Neural cell (in vitro differentiated cells): ENCODE data around the gene ZAR1. TPM values are rescaled to one million over a fixed set of nuclear protein-coding genes. Genes with fewer than 3 reads are reported as not detected.
A peak's percentile ranks its signal among the peaks of the same experiment; 100 is the strongest.

Experiments used
- H2AFZ ChIP-seq: fragments of 200-600, 300-800 bp; sonication (generic), shearing (Covaris generic); 2 replicates; pipeline ENCODE4 v1.6.0; 2014; ENCODE audit warnings: low read depth, mild to moderate bottlenecking, antibody characterized with exemption, low read length, moderate library complexity
- H3F3A ChIP-seq: fragments of 200-600 bp; shearing (Covaris generic); 2 replicates; pipeline ENCODE4 v1.6.1; 2016; ENCODE audit warnings: mild to moderate bottlenecking, moderate library complexity, mixed read lengths, antibody characterized with exemption, low read length; ENCODE audit not compliant: insufficient read depth, poor library complexity, severe bottlenecking
- H3K27ac ChIP-seq: fragments of 200-600, 300-800 bp; sonication (generic), shearing (Covaris generic); 2 replicates; pipeline ENCODE4 v1.5.1; 2014; ENCODE audit warnings: mild to moderate bottlenecking, low read length, moderate library complexity
- H3K27me3 ChIP-seq: fragments of 300-800, 200-600 bp; sonication (generic), shearing (Covaris generic); 2 replicates; pipeline ENCODE4 v1.6.0; 2014; ENCODE audit warnings: mild to moderate bottlenecking, low read depth, low read length, moderate library complexity; ENCODE audit not compliant: insufficient read depth
- H3K36me3 ChIP-seq: fragments of 300-800, 200-600 bp; sonication (generic), shearing (Covaris generic); 2 replicates; pipeline ENCODE4 v1.5.1; 2014; ENCODE audit warnings: mild to moderate bottlenecking, antibody characterized with exemption, low read length, moderate library complexity; ENCODE audit not compliant: insufficient read depth
- H3K4me2 ChIP-seq: fragments of 300-800, 200-600 bp; sonication (generic), shearing (Covaris generic); 2 replicates; pipeline ENCODE4 v1.6.0; 2014; ENCODE audit warnings: mild to moderate bottlenecking, low read length
- H3K4me3 ChIP-seq: fragments of 300-800, 200-600 bp; sonication (generic), shearing (Covaris generic); 2 replicates; pipeline ENCODE4 v1.5.1; 2014; ENCODE audit warnings: mild to moderate bottlenecking, low read length, moderate library complexity
- H3K79me2 ChIP-seq: fragments of 200-600 bp; shearing (Covaris generic); replicated peaks from 2 replicates; pipeline ENCODE4 v1.6.0; 2014; ENCODE audit warnings: mild to moderate bottlenecking, low read length, moderate library complexity; ENCODE audit not compliant: insufficient read depth
- H3K9ac ChIP-seq: fragments of 300-800, 200-600 bp; sonication (generic), shearing (Covaris generic); 2 replicates; pipeline ENCODE4 v1.6.1; 2016; ENCODE audit warnings: mild to moderate bottlenecking, low read length, mixed read lengths
- H3K9me2 ChIP-seq: fragments of 200-600 bp; shearing (Covaris generic); 2 replicates; pipeline ENCODE4 v1.6.1; 2016; ENCODE audit warnings: mild to moderate bottlenecking, low read length, mixed read lengths; ENCODE audit not compliant: insufficient read depth
- H3K9me3 ChIP-seq: fragments of 200-600, 300-800 bp; sonication (generic), shearing (Covaris generic); 2 replicates; pipeline ENCODE4 v1.6.1; 2016; ENCODE audit warnings: mild to moderate bottlenecking, mixed run types, low read length, moderate library complexity, mixed read lengths
- H4K20me1 ChIP-seq: fragments of 200-600 bp; shearing (Covaris generic); 2 replicates; pipeline ENCODE4 v1.6.1; 2016; ENCODE audit warnings: mild to moderate bottlenecking, mixed run types; ENCODE audit not compliant: insufficient read depth
- CTCF ChIP-seq: fragments of 450-650 bp; IDR thresholded peaks from 2 replicates; pipeline ENCODE4 v1.5.1; 2014; ENCODE audit warnings: antibody characterized with exemption, mild to moderate bottlenecking, moderate library complexity; ENCODE audit not compliant: poor library complexity, severe bottlenecking
- EP300 ChIP-seq: fragments of 450-650 bp; conservative IDR thresholded peaks from 2 replicates; pipeline ENCODE4 v1.6.1; 2014; ENCODE audit warnings: antibody characterized with exemption, mild to moderate bottlenecking, moderate library complexity; ENCODE audit not compliant: poor library complexity, severe bottlenecking
- EZH2 ChIP-seq: fragments of 200-600, 300-800 bp; shearing (Covaris generic), sonication (generic); IDR thresholded peaks from 2 replicates; pipeline ENCODE4 v1.6.1; 2014; ENCODE audit warnings: antibody characterized with exemption, low read length, borderline replicate concordance, mild to moderate bottlenecking; ENCODE audit not compliant: insufficient read depth, poor library complexity, severe bottlenecking
- MXI1 ChIP-seq: fragments of 450-650 bp; conservative IDR thresholded peaks from 2 replicates; pipeline ENCODE4 v1.6.1; 2014; ENCODE audit warnings: antibody characterized with exemption, mild to moderate bottlenecking; ENCODE audit not compliant: poor library complexity, severe bottlenecking
- POLR2AphosphoS5 ChIP-seq: IDR thresholded peaks from 2 replicates; pipeline ENCODE4 v1.6.1; 2012
- RAD21 ChIP-seq: fragments of 450-650 bp; conservative IDR thresholded peaks from 2 replicates; pipeline ENCODE4 v1.6.1; 2014; ENCODE audit warnings: antibody characterized with exemption, mild to moderate bottlenecking, moderate library complexity
- REST ChIP-seq: IDR thresholded peaks from 2 replicates; pipeline ENCODE4 v1.6.1; 2012; ENCODE audit warnings: borderline replicate concordance
- SMC3 ChIP-seq: fragments of 450-650 bp; conservative IDR thresholded peaks from 2 replicates; pipeline ENCODE4 v1.6.1; 2014; ENCODE audit warnings: antibody characterized with exemption, mild to moderate bottlenecking, moderate library complexity; ENCODE audit not compliant: poor library complexity
- TAF1 ChIP-seq: IDR thresholded peaks from 2 replicates; pipeline ENCODE4 v1.6.1; 2012; ENCODE audit warnings: low read depth
- polyA plus RNA-seq: library from polyadenylated mRNA; depleted of rRNA; stranded (reverse); fragments of >200 nt; gene quantifications from 2 replicates; pipeline ENCODE4 v1.2.3, GENCODE V29; 2014

ZAR1 gene
- polyA plus RNA-seq, 1 donor from 2014 or later = not detected

GRCh38 chr4:48504352-48504751 is 14.3 kb downstream of the ZAR1 start:
- Histone ChIP-seq H2AFZ (no peak overlapping the region), H3K9me3 (no peaks in the 10 kb centered on the region), H3K9ac (no peak overlapping the region), H3K27me3 (no peaks in the 10 kb centered on the region), H3K9me2 (no peaks in the 10 kb centered on the region), H3K79me2 (no peaks in the 10 kb centered on the region), H3K4me2 (no peak overlapping the region), H3F3A (no peaks in the 10 kb centered on the region), H3K36me3 (peaks cover 9% of the 10 kb centered on the region), H3K27ac (no peak overlapping the region), H4K20me1 (no peaks in the 10 kb centered on the region), H3K4me3 (no peak overlapping the region)
- no peak for TF ChIP-seq CTCF
- no peak for TF ChIP-seq MXI1
- TF ChIP-seq TAF1 = no peak
- no peak for TF ChIP-seq REST
- no peak for TF ChIP-seq RAD21
- no peak for TF ChIP-seq SMC3
- TF ChIP-seq EZH2 = no peak
- no peak for TF ChIP-seq POLR2AphosphoS5
- TF ChIP-seq EP300 = no peak

- H3F3A ChIP-seq = no peaks in the 10 kb centered on the region
- H4K20me1 ChIP-seq = no peaks in the 10 kb centered on the region
- H3K9ac ChIP-seq = no peak overlapping the region
- peak overlapping the region; percentile 64 for H3K27ac ChIP-seq
- no peaks in the 10 kb centered on the region for H3K9me3 ChIP-seq
- no peaks in the 10 kb centered on the region for H3K79me2 ChIP-seq
- H3K27me3 ChIP-seq = no peaks in the 10 kb centered on the region
- no peak overlapping the region for H3K4me3 ChIP-seq
- peaks cover 20% of the 10 kb centered on the region for H3K36me3 ChIP-seq
- no peaks in the 10 kb centered on the region for H3K9me2 ChIP-seq
- H2AFZ ChIP-seq = no peak overlapping the region
- no peak overlapping the region for H3K4me2 ChIP-seq
- peak; percentile 50 for TF ChIP-seq POLR2AphosphoS5
- no peak for TF ChIP-seq SMC3
- peak; percentile 80 for TF ChIP-seq EP300
- TF ChIP-seq EZH2 = no peak
- no peak for TF ChIP-seq REST
- no peak for TF ChIP-seq MXI1
- no peak for TF ChIP-seq CTCF
- no peak for TF ChIP-seq TAF1
- no peak for TF ChIP-seq RAD21
Observed at GRCh38 chr4:48506716-48507115, 16.7 kb downstream of the ZAR1 start.
